NB4 (cell line): ENCODE measurements around the gene CRIM1.

Source experiments
- MYC ChIP-seq: IDR thresholded peaks from 2 replicates; pipeline ENCODE4 v1.6.1; 2011; ENCODE audit warnings: low read depth, low read length
- POLR2A ChIP-seq: IDR thresholded peaks from 2 replicates; pipeline ENCODE4 v1.6.1; 2011; ENCODE audit warnings: mild to moderate bottlenecking; ENCODE audit not compliant: insufficient read length; ENCODE audit errors: extremely low read depth
- TF ChIP-seq, protein P1 (sequence below): IDR thresholded peaks from one replicate; pipeline ENCODE4 v1.5.1; 2012; ENCODE audit warnings: low read depth, low read length
- TF ChIP-seq, protein P2 (sequence below): IDR thresholded peaks from 2 replicates; pipeline ENCODE4 v1.6.1; 2011; ENCODE audit warnings: low read depth, low read length

DNA sequence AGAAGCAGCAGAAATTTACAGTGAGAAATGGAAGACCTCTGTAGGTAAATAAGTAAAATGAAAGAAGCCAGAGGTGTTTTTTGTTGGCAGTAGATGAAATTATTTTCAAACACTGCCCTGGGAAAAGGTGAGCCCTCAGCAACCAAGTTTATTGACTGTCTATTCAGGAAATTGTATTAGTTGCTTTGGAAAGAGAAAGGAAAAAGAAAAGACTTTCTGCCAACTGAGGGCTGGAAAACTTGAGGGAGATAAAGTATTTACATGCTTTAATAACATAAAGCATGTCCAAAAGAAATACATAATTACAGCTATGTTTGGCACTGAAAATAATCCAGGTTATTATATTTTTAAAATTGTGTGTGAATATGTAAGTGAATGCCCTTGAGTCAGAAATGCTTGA lies 14.7 kb downstream of the CRIM1 start:
- TF ChIP-seq POLR2A (no peak), MYC (no peak)
- TF ChIP-seq, protein P1, sequence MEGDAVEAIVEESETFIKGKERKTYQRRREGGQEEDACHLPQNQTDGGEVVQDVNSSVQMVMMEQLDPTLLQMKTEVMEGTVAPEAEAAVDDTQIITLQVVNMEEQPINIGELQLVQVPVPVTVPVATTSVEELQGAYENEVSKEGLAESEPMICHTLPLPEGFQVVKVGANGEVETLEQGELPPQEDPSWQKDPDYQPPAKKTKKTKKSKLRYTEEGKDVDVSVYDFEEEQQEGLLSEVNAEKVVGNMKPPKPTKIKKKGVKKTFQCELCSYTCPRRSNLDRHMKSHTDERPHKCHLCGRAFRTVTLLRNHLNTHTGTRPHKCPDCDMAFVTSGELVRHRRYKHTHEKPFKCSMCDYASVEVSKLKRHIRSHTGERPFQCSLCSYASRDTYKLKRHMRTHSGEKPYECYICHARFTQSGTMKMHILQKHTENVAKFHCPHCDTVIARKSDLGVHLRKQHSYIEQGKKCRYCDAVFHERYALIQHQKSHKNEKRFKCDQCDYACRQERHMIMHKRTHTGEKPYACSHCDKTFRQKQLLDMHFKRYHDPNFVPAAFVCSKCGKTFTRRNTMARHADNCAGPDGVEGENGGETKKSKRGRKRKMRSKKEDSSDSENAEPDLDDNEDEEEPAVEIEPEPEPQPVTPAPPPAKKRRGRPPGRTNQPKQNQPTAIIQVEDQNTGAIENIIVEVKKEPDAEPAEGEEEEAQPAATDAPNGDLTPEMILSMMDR: no peak
- TF ChIP-seq, protein P2, sequence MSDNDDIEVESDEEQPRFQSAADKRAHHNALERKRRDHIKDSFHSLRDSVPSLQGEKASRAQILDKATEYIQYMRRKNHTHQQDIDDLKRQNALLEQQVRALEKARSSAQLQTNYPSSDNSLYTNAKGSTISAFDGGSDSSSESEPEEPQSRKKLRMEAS: no peak
